H1 (cell line): ENCODE measurements around the gene STK33. TPM values are rescaled to one million over a fixed set of nuclear protein-coding genes. Genes with fewer than 3 reads are reported as not detected.
"Not testable (repeated sequence)": the region's sequence is repeated elsewhere in the genome, so short reads cannot be mapped to it uniquely, and the experiment has no call there.

Experiments
- CTCF ChIA-PET: fragments of 300-600 bp; sonication (Branson Sonifier 250); formaldehyde crosslinking; loops from one replicate; lab custom pipeline; 2021; ENCODE audit not compliant: partially characterized antibody; lab: Charles Lee
- POLR2A ChIA-PET: fragments of 300-600 bp; sonication (Branson Sonifier 250); formaldehyde crosslinking; loops from one replicate; lab custom pipeline; 2021; ENCODE audit warnings: inconsistent platforms; ENCODE audit not compliant: partially characterized antibody; lab: Charles Lee
- DNase-seq, 2 experiments: peaks; one replicate each; pipeline versions ENCODE4 v3.0.0 to v3.0.0-alpha.2; 2010 to 2022; ENCODE audit warnings: low spot score in 2 of 2, low read depth in 1 of 2, mixed read lengths in 1 of 2
- FAIRE-seq: peaks from 2 replicates; lab custom pipeline; 2011; peaks lifted over from hg19 to GRCh38; lab: Jason Lieb, UNC
- H2AFZ ChIP-seq: 2 replicates; pipeline ENCODE4 v1.8.1; 2012; ENCODE audit warnings: low read length, inconsistent platforms
- H2AK5ac ChIP-seq: 2 replicates; pipeline ENCODE4 v1.6.1; 2013; ENCODE audit warnings: low read depth, low read length
- H2BK120ac ChIP-seq: replicated peaks from 2 replicates; pipeline ENCODE3; 2013; ENCODE audit warnings: low read depth, low read length, inconsistent platforms
- H2BK12ac ChIP-seq: 2 replicates; pipeline ENCODE4 v1.6.1; 2013; ENCODE audit warnings: low read depth, low read length
- H2BK15ac ChIP-seq: 2 replicates; pipeline ENCODE4 v1.6.1; 2013; ENCODE audit warnings: low read length
- H2BK20ac ChIP-seq: 2 replicates; pipeline ENCODE4 v1.6.1; 2013; ENCODE audit warnings: low read length
- H2BK5ac ChIP-seq: 2 replicates; pipeline ENCODE4 v1.6.1; 2013; ENCODE audit warnings: low read depth, low read length
- H3K14ac ChIP-seq: 2 replicates; pipeline ENCODE4 v1.6.1; 2013; ENCODE audit warnings: inconsistent platforms; ENCODE audit not compliant: insufficient read length
- H3K18ac ChIP-seq: 2 replicates; pipeline ENCODE4 v1.6.1; 2013; ENCODE audit warnings: low read length; ENCODE audit errors: extremely low read depth
- H3K23ac ChIP-seq: 2 replicates; pipeline ENCODE4 v1.6.1; 2013; ENCODE audit warnings: inconsistent platforms; ENCODE audit not compliant: insufficient read length
- H3K23me2 ChIP-seq: 2 replicates; pipeline ENCODE4 v1.6.1; 2013; ENCODE audit warnings: low read depth, low read length
- H3K27ac ChIP-seq: 2 replicates; pipeline ENCODE4 v1.6.1; 2011; ENCODE audit warnings: low read depth, low read length, inconsistent platforms
- H3K27me3 ChIP-seq, 4 experiments: replicated peaks in 1 of 4; 1 replicate in 1 of 4; 2 replicates in 3 of 4; pipeline versions ENCODE4 v1.6.1 to v1.8.1; 2011 to 2013; ENCODE audit warnings: low read length in 3 of 4, mild to moderate bottlenecking in 3 of 4, inconsistent platforms in 2 of 4, mixed read lengths in 2 of 4, moderate library complexity in 1 of 4; ENCODE audit not compliant: control insufficient read depth in 3 of 4, insufficient read depth in 3 of 4; ENCODE audit errors: extremely low read depth in 1 of 4
- H3K36me3 ChIP-seq, 4 experiments: 2 replicates each; pipeline versions ENCODE4 v1.6.1 to v1.8.1; 2011 to 2013; ENCODE audit warnings: mild to moderate bottlenecking in 4 of 4, low read length in 3 of 4, moderate library complexity in 2 of 4, control low read depth in 1 of 4, inconsistent platforms in 1 of 4; ENCODE audit not compliant: insufficient read depth in 4 of 4, control insufficient read depth in 2 of 4
- H3K4ac ChIP-seq: replicated peaks from 2 replicates; pipeline ENCODE3; 2013; ENCODE audit warnings: low read length, low read depth, mixed read lengths, inconsistent platforms; ENCODE audit not compliant: insufficient read length
- H3K4me1 ChIP-seq, 4 experiments: replicated peaks in 1 of 4; 1 replicate in 1 of 4; 2 replicates in 3 of 4; pipeline versions ENCODE4 v1.6.1 to v1.8.1; 2011 to 2013; ENCODE audit warnings: low read length in 3 of 4, inconsistent platforms in 2 of 4, mixed read lengths in 1 of 4; ENCODE audit not compliant: insufficient read depth in 4 of 4, control insufficient read depth in 3 of 4
- H3K4me2 ChIP-seq, 2 experiments: 2 replicates each; pipeline versions ENCODE4 v1.6.1 to v1.8.1; 2011 to 2013; ENCODE audit warnings: low read depth in 2 of 2, low read length in 2 of 2, control low read depth in 1 of 2, inconsistent platforms in 1 of 2, mild to moderate bottlenecking in 1 of 2; ENCODE audit not compliant: insufficient read depth in 1 of 2
- H3K4me3 ChIP-seq, 4 experiments: fragments of 200-600, 300-600 bp in 1 of 4; sonication (generic), shearing (Covaris generic), sonication (Bioruptor Twin) in 1 of 4; 2 replicates each; pipeline versions ENCODE4 v1.5.1 to v1.8.1; 2011 to 2016; ENCODE audit warnings: low read length in 4 of 4, low read depth in 3 of 4, control low read depth in 2 of 4, inconsistent platforms in 2 of 4, mild to moderate bottlenecking in 2 of 4, mixed read lengths in 1 of 4, moderate library complexity in 1 of 4; ENCODE audit not compliant: insufficient read depth in 2 of 4; ENCODE audit errors: extremely low read depth in 1 of 4
- H3K56ac ChIP-seq: replicated peaks from 2 replicates; pipeline ENCODE3; 2013; ENCODE audit warnings: low read depth, mild to moderate bottlenecking, mixed read lengths, low read length, inconsistent platforms; ENCODE audit not compliant: insufficient read length
- H3K79me1 ChIP-seq: 2 replicates; pipeline ENCODE4 v1.6.1; 2013; ENCODE audit warnings: low read depth, low read length, control low read depth
- H3K79me2 ChIP-seq, 2 experiments: 2 replicates each; pipeline versions ENCODE4 v1.6.1 to v1.8.1; 2012 to 2013; ENCODE audit warnings: low read length in 2 of 2, mild to moderate bottlenecking in 2 of 2, inconsistent platforms in 1 of 2; ENCODE audit not compliant: insufficient read depth in 2 of 2, control insufficient read depth in 1 of 2
- H3K9ac ChIP-seq, 4 experiments: replicated peaks in 1 of 4; 1 replicate in 1 of 4; 2 replicates in 3 of 4; pipeline versions ENCODE4 v1.6.1 to v1.8.1; 2011 to 2013; ENCODE audit warnings: low read depth in 3 of 4, low read length in 3 of 4, control low read depth in 2 of 4, mild to moderate bottlenecking in 2 of 4, moderate library complexity in 2 of 4, inconsistent platforms in 1 of 4; ENCODE audit errors: extremely low read depth in 1 of 4
- H3K9me3 ChIP-seq, 2 experiments: 2 replicates each; pipeline versions ENCODE4 v1.6.1 to v1.8.1; 2012 to 2013; ENCODE audit warnings: mild to moderate bottlenecking in 2 of 2, moderate library complexity in 2 of 2, control low read depth in 1 of 2, inconsistent platforms in 1 of 2, low read depth in 1 of 2, low read length in 1 of 2, mixed read lengths in 1 of 2; ENCODE audit not compliant: insufficient read depth in 2 of 2
- H4K20me1 ChIP-seq, 2 experiments: replicated peaks in 1 of 2; 2 replicates each; pipeline versions ENCODE3 to v1.8.1; 2011 to 2013; ENCODE audit warnings: inconsistent platforms in 2 of 2, low read length in 2 of 2, mild to moderate bottlenecking in 1 of 2; ENCODE audit not compliant: insufficient read depth in 2 of 2, control insufficient read depth in 1 of 2
- H4K5ac ChIP-seq: 2 replicates; pipeline ENCODE4 v1.6.1; 2013; ENCODE audit warnings: low read length, low read depth, mixed read lengths, inconsistent platforms; ENCODE audit not compliant: insufficient read length
- H4K8ac ChIP-seq: 2 replicates; pipeline ENCODE4 v1.8.0; 2013; ENCODE audit warnings: mild to moderate bottlenecking, moderate library complexity, low read length, inconsistent platforms; ENCODE audit not compliant: insufficient read depth; ENCODE audit errors: extremely low read depth
- H4K91ac ChIP-seq: replicated peaks from 2 replicates; pipeline ENCODE3; 2013; ENCODE audit warnings: low read length, mixed read lengths, inconsistent platforms; ENCODE audit not compliant: insufficient read length
- WGBS, 2 experiments: shearing (Covaris generic) in 1 of 2; methylation state at CpG; one replicate each; pipeline versions ENCODE4 v1.1.6 to v1.1.7; 2013 to 2015; ENCODE audit warnings: low lambda C conversion rate in 2 of 2, mixed read lengths in 2 of 2, inconsistent platforms in 1 of 2, low coverage in 1 of 2, missing lambda C conversion rate in 1 of 2; ENCODE audit not compliant: insufficient replicate concordance in 2 of 2, insufficient coverage in 1 of 2, insufficient read length in 1 of 2; ENCODE audit errors: extremely low coverage in 1 of 2, missing lambda C conversion rate in 1 of 2; 5-methylcytosine and 5-hydroxymethylcytosine counted together
- polyA plus RNA-seq, 7 experiments: library from polyadenylated mRNA; depleted of rRNA in 3 of 7; stranded (reverse) in 5 of 7; unstranded in 2 of 7; fragments of >200 nt in 5 of 7; fragments of 200-250 nt in 2 of 7; gene quantifications; 1 replicate in 5 of 7; 2 replicates in 1 of 7; 4 replicates in 1 of 7; pipeline versions ENCODE4 v1.2.1 to v1.2.3, GENCODE V29; 2011 to 2013; ENCODE audit warnings: missing spikeins in 2 of 7, mixed read lengths in 2 of 7
- total RNA-seq: library from RNA; stranded (reverse); fragmentation: NEBNext Ultra II Directional; extraction: Animal tissue kit (Norgen Biotek cat#: 25700); gene quantifications from 2 replicates; pipeline ENCODE4 v1.2.1, GENCODE V29; 2021

Gene STK33
- total and polyA plus RNA-seq, 2 of the 8 experiments (the other 6 are each of a cell fraction or from before 2014, with no cell fraction given): 8.8 to 25.1 TPM

GRCh38 chr11:8467356-8467755, 126.7 kb downstream of the STK33 start:
- H3K27me3 ChIP-seq, FAIRE-seq, H4K5ac ChIP-seq, H2BK120ac ChIP-seq, CTCF ChIA-PET, H3K14ac ChIP-seq, DNase-seq, H3K4me2 ChIP-seq, H3K4me3 ChIP-seq, H3K4ac ChIP-seq, H3K79me1 ChIP-seq, H2BK12ac ChIP-seq, H3K18ac ChIP-seq, H3K23me2 ChIP-seq, H2BK15ac ChIP-seq, H3K79me2 ChIP-seq, H3K4me1 ChIP-seq, H2BK5ac ChIP-seq, H3K9ac ChIP-seq, H4K91ac ChIP-seq, H2AK5ac ChIP-seq, H3K23ac ChIP-seq, H4K20me1 ChIP-seq, H3K56ac ChIP-seq, H4K8ac ChIP-seq, POLR2A ChIA-PET, H2BK20ac ChIP-seq, H2AFZ ChIP-seq, H3K27ac ChIP-seq: not testable (repeated sequence)
- peaks cover 0 to 14% (median 4%) of the 10 kb centered on the region in 4 experiments; a peak in 3 of 8 replicates for H3K36me3 ChIP-seq
- WGBS, 2 experiments: 82% methylated on average over 4 of the region's 4 CpGs; no CpG with 5 or more reads in 1 of the 2 experiments
- H3K9me3 ChIP-seq: peaks cover 19 to 21% of the 10 kb centered on the region in 2 experiments

GRCh38 chr11:8466884-8467283, 127.1 kb downstream of the STK33 start:
- H4K8ac ChIP-seq, H2BK5ac ChIP-seq, H2BK20ac ChIP-seq, H3K27ac ChIP-seq, H3K56ac ChIP-seq, H3K23ac ChIP-seq, POLR2A ChIA-PET, H3K79me1 ChIP-seq, H3K4me2 ChIP-seq, H3K79me2 ChIP-seq, H2BK12ac ChIP-seq, H2AFZ ChIP-seq, H3K23me2 ChIP-seq, DNase-seq, H3K4ac ChIP-seq, H3K4me3 ChIP-seq, H3K14ac ChIP-seq, H2BK120ac ChIP-seq, H3K27me3 ChIP-seq, H4K20me1 ChIP-seq, FAIRE-seq, H3K9ac ChIP-seq, H2BK15ac ChIP-seq, H3K18ac ChIP-seq, H2AK5ac ChIP-seq, H4K5ac ChIP-seq, H4K91ac ChIP-seq, H3K4me1 ChIP-seq: not testable (repeated sequence)
- WGBS, 2 experiments: 87% methylated on average over 3 of the region's 3 CpGs; no CpG with 5 or more reads in 1 of the 2 experiments
- CTCF ChIA-PET: interaction anchor here (1.1 kb wide), 1 partner anchor 100 kb away, joined by 3 read pairs; no protein-coding TSS in a partner anchor
- H3K36me3 ChIP-seq: peaks cover 0 to 14% (median 4%) of the 10 kb centered on the region in 4 experiments; a peak in 3 of 8 replicates
- peaks cover 19 to 21% of the 10 kb centered on the region in 2 experiments for H3K9me3 ChIP-seq
